ENCODE data around the gene CCDC141. TPM values are rescaled to one million over a fixed set of nuclear protein-coding genes. Genes with fewer than 3 reads are reported as not detected.

The CCDC141 gene
- total RNA-seq, 4 donors from 2014 or later: 1.7 to 7.7 (median 3.9) TPM

GRCh38 chr2:178811901-178812300 lies 238.0 kb downstream of the CCDC141 start:
- no peak for TF ChIP-seq CTCF (IDR thresholded peaks at IDR 0.05)
- TF ChIP-seq POLR2A (IDR thresholded peaks at IDR 0.05): no peak
- TF ChIP-seq EP300 (IDR thresholded peaks at IDR 0.05): no peak
- H3K36me3 ChIP-seq: no peaks in the 10 kb centered on the region
- H3K4me3 ChIP-seq: no peak overlapping the region
- DNase-seq (ENCODE audit: low spot score in 2 of 2): no peak
- 86% methylated on average over 2 of the region's 2 CpGs for WGBS, 2 donors
- H3K4me1 ChIP-seq: no peaks in the 10 kb centered on the region
- H3K27me3 ChIP-seq: no peaks in the 10 kb centered on the region
- no peaks in the 10 kb centered on the region for H3K9me3 ChIP-seq
- H3K27ac ChIP-seq: no peak overlapping the region

- no peak for DNase-seq (ENCODE audit: low spot score in 2 of 2)
- 88 to 95% methylated on average over 2 of the region's 2 CpGs for WGBS, 2 donors
- no peak overlapping the region for H3K27ac ChIP-seq
- TF ChIP-seq EP300 (IDR thresholded peaks at IDR 0.05) (no peak), CTCF (IDR thresholded peaks at IDR 0.05) (no peak), POLR2A (IDR thresholded peaks at IDR 0.05) (no peak)
- no peaks in the 10 kb centered on the region for H3K9me3 ChIP-seq
- no peaks in the 10 kb centered on the region for H3K36me3 ChIP-seq
- H3K4me1 ChIP-seq: no peaks in the 10 kb centered on the region
- no peaks in the 10 kb centered on the region for H3K27me3 ChIP-seq
- H3K4me3 ChIP-seq: no peak overlapping the region
These were observed 238.9 kb downstream of the CCDC141 start for GRCh38 chr2:178811045-178811444.

GRCh38 chr2:178810422-178810821 lies 239.5 kb downstream of the CCDC141 start:
- Histone ChIP-seq H3K4me3 (no peak overlapping the region), H3K27me3 (no peaks in the 10 kb centered on the region), H3K4me1 (no peaks in the 10 kb centered on the region), H3K36me3 (no peaks in the 10 kb centered on the region), H3K9me3 (no peaks in the 10 kb centered on the region), H3K27ac (no peak overlapping the region)
- WGBS, 2 donors: 61 to 65% methylated on average over 5 of the region's 5 CpGs
- DNase-seq (ENCODE audit: low spot score in 2 of 2): no peak
- no peak for TF ChIP-seq EP300 (IDR thresholded peaks at IDR 0.05)
- no peak for TF ChIP-seq POLR2A (IDR thresholded peaks at IDR 0.05)
- TF ChIP-seq CTCF (IDR thresholded peaks at IDR 0.05): no peak

GRCh38 chr2:178807227-178808008 lies 242.5 kb downstream of the CCDC141 start, which contains the start of gene TTN:
Gene TTN, minus strand, starts transcription at chr2:178807423. Its CDS starts 2,781 bp downstream, at chr2:178804642.
- Histone ChIP-seq H3K9me3 (no peaks in the 10 kb centered on the region), H3K4me3 (no peak within 1 kb of the TSS), H3K36me3 (no peaks in the 10 kb centered on the region), H3K4me1 (no peaks in the 10 kb centered on the region), H3K27ac (no peak within 1 kb of the TSS), H3K27me3 (no peaks in the 10 kb centered on the region)
- TF ChIP-seq CTCF (IDR thresholded peaks at IDR 0.05): no peak
- no peak for TF ChIP-seq EP300 (IDR thresholded peaks at IDR 0.05)
- TF ChIP-seq POLR2A (IDR thresholded peaks at IDR 0.05): no peak
- no peak for DNase-seq (ENCODE audit: low spot score in 2 of 2)
- 92 to 95% methylated on average over 10 of the region's 10 CpGs for WGBS, 2 donors

GRCh38 chr2:178806543-178806942 lies 243.4 kb downstream of the CCDC141 start:
- Histone ChIP-seq H3K9me3 (no peaks in the 10 kb centered on the region), H3K27ac (no peak overlapping the region), H3K36me3 (no peaks in the 10 kb centered on the region), H3K4me1 (no peaks in the 10 kb centered on the region), H3K27me3 (no peaks in the 10 kb centered on the region), H3K4me3 (no peak overlapping the region)
- no peak for TF ChIP-seq EP300 (IDR thresholded peaks at IDR 0.05)
- no peak for TF ChIP-seq POLR2A (IDR thresholded peaks at IDR 0.05)
- no peak for TF ChIP-seq CTCF (IDR thresholded peaks at IDR 0.05)
- WGBS, 2 donors: 92% methylated on average over 1 of the region's 1 CpG
- no peak for DNase-seq (ENCODE audit: low spot score in 2 of 2)
